Stimulated activated CD8-positive, alpha-beta memory T cell treated with anti-CD3 and anti-CD28 coated beads, Interleukin-7, amount 100 ng/mL, for 1 hour (primary cell): ENCODE measurements around the gene TRIM47.

Source experiments
- DNase-seq, 2 donors: peaks; one replicate each; pipeline ENCODE4 v3.0.0-alpha.2; 2020; ENCODE audit warnings: low read depth in 2 of 2

The TRIM47 gene

GRCh38 chr17:75832164-75832651, 46.2 kb downstream of the TRIM47 start:
- DNase-seq: peak in 1 of 2 donors; percentile 29

- no peak for DNase-seq
Observed at GRCh38 chr17:75831032-75831571, 47.3 kb downstream of the TRIM47 start.

DNA sequence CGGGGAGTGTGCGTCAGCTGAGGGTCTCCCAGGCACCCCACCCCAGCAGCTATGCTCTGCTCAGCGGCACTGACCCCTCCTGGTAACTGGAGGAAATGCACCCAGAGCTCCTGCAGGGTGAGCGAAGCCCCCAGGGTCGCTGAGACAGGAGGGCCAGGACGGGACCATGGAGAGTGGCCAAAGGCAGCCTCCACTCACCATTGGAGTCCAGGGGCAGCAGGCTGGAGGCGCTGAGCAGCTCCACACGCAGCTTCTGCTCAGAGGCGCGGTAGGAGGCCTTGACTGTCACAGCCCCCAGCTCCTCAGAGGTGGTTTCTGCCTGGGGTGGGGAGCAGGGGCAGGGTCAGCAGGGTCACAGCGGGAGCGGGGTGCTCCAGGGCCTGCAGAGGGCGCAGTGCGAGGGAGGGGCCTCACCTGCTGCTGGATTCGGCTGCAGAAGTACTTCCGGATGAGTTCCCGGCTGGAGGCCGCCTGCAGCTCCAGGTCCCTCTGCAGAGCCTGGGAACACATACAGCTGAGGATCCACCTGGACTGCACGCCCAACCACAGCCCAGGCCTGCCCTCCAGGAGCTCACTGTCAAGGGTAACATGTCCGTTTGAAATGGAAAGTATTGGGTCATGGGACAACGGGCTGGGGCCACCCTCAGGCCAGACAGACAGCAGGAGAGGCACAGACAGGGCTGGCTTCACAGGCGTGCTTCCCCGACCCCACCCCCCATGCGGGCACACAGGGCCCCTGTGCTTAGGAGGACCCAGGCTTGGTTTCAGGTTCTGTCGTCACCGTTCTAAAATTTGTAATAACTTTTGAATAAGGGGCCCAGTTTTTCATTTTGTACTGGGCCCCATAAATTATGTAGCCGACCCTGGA, 48.0 kb downstream of the TRIM47 start:
- no peak for DNase-seq

DNA sequence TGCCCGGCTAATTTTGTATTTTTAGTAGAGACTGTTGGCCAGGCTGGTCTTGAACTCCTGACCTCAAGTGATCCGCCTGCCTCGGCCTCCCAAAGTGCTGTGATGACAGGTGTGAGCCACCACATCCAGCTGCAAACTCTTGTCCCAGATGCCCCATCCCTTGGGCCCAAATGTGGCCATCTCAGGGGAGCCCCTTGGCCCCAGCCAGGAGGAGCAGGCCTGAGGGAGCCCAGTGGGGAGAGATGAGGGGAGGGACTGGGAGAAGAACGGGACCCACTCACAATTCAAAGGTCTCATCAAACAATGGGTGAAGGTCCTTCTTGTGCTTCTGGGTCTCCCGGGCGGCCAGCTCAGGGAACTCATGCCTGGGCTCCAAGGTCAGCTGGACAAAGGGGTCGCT, 48.6 kb downstream of the TRIM47 start:
- DNase-seq: no peak

DNA sequence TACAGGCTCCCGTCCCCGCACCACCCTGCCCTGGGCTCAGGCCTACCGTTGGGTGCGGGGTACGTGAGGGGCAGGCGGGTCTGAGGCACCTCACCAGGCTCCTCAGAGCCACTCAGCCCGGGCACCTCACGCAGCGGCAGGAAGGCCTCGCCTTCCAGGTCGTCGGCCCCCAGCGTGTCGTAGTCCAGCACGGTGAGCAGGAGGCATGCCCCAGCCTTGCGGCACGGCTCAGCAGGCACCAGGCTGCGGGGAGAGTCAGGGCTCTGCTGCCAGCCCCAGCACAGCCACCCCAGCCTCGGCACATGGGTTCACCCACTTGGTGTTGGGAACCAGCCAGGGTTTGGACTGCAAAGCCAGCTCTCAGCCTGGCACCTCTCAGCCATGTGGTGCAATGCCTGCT, 49.6 kb downstream of the TRIM47 start:
- DNase-seq: no peak

- DNase-seq: no peak
Observed at GRCh38 chr17:75828076-75828400, 50.3 kb downstream of the TRIM47 start.

DNA sequence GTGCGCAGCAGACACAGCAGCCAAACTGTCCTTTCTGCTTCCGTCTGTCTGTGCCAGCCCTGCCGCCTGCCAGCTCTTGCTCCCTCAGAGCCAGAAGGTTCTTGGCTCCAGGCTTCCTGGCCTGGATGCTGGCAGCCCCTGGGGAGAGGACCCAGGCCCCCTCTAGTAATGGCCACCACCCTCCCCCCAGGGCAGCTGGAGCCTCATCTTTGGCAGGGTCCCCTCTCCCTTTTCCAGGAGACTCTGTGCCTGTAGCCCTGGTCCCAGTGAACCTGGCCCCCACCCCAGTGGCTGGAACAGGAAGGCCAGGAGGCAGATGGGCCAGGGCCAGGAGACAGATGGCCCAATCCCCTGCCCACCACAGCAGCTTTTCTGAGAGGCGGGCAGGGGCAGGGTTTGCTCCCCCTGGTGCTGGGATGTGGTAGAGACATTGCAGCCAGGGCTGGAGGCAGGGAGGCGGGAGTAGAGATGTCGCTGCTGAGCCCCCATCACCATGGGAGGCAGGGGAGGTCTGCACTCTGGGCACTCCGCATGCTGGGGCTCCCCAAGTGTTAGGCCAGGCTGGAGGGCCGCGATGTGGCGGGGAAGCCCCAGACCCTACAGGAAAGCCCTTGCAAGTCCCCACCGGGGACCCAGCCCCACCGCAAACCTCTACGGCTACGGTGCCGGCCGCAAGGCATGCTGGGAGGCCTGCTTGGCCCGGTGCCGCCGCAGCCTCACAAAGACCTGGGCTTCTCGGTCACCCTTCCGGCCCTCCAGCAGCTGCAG, 50.9 kb downstream of the TRIM47 start:
- DNase-seq: peak in 1 of 2 donors; percentile 36

GRCh38 chr17:75826561-75827307, 51.6 kb downstream of the TRIM47 start:
- DNase-seq: no peak

- DNase-seq: no peak
Observed at GRCh38 chr17:75825748-75826370, 52.5 kb downstream of the TRIM47 start.

- DNase-seq: no peak
Observed at GRCh38 chr17:75825149-75825552, 53.2 kb downstream of the TRIM47 start.

- DNase-seq: no peak
Observed at GRCh38 chr17:75824666-75825065, 53.7 kb downstream of the TRIM47 start.
